ENCODE results near the gene ADAM8. TPM values are rescaled to one million over a fixed set of nuclear protein-coding genes. Genes with fewer than 3 reads are reported as not detected.

Gene ADAM8
- total and polyA plus RNA-seq, 2 of the 8 experiments (the other 6 are each of a cell fraction or from before 2014, with no cell fraction given) = 4.6 TPM

- TF ChIP-seq KDM1A (IDR thresholded peaks at IDR 0.05; ENCODE audit: borderline replicate concordance, low read length) = no peak
Measured at GRCh38 chr10:133281628-133282372, 5.1 kb upstream of the ADAM8 start (continued).
